Thymus (tissue), 11 donors: ENCODE measurements around the gene XRCC4. TPM values are rescaled to one million over a fixed set of nuclear protein-coding genes. Genes with fewer than 3 reads are reported as not detected.
"Not testable (repeated sequence)": the region's sequence is repeated elsewhere in the genome, so short reads cannot be mapped to it uniquely, and the experiment has no call there.

Experiments used
- DNase-seq, 9 donors: peaks; one replicate each; pipeline ENCODE4 v3.0.0-alpha.2; 2013; ENCODE audit warnings: low spot score in 9 of 9, low read depth in 6 of 9, missing footprints in 1 of 9
- H3K27ac ChIP-seq, 2 donors: one replicate each; pipeline ENCODE4 v1.5.1; 2013; ENCODE audit warnings: control low read depth in 1 of 2, low read depth in 1 of 2, low read length in 1 of 2, mild to moderate bottlenecking in 1 of 2, moderate library complexity in 1 of 2
- H3K27me3 ChIP-seq, 2 donors: one replicate each; pipeline ENCODE4 v1.5.1; 2013; ENCODE audit warnings: low read length in 1 of 2; ENCODE audit not compliant: control insufficient read depth in 2 of 2, insufficient read depth in 1 of 2
- H3K36me3 ChIP-seq, 2 donors: one replicate each; pipeline ENCODE4 v1.5.1; 2013; ENCODE audit warnings: low read length in 1 of 2, mild to moderate bottlenecking in 1 of 2, moderate library complexity in 1 of 2; ENCODE audit not compliant: control insufficient read depth in 2 of 2, insufficient read depth in 2 of 2
- H3K4me1 ChIP-seq, 2 donors: one replicate each; pipeline ENCODE4 v1.5.1; 2013; ENCODE audit warnings: low read length in 2 of 2; ENCODE audit not compliant: control insufficient read depth in 2 of 2, insufficient read depth in 2 of 2
- H3K4me3 ChIP-seq, 2 donors: one replicate each; pipeline ENCODE4 v1.5.1; 2013; ENCODE audit warnings: low read length in 2 of 2, control low read depth in 1 of 2, mild to moderate bottlenecking in 1 of 2
- H3K9me3 ChIP-seq, 2 donors: one replicate each; pipeline ENCODE4 v1.5.1; 2013; ENCODE audit warnings: low read length in 1 of 2, mild to moderate bottlenecking in 1 of 2; ENCODE audit not compliant: control insufficient read depth in 2 of 2, insufficient read depth in 1 of 2
- WGBS: extraction: QIAGEN DNeasy Blood & Tissue Kit; methylation state at CpG from one replicate; pipeline ENCODE4 v1.1.7; 2013; 5-methylcytosine and 5-hydroxymethylcytosine counted together
- polyA plus RNA-seq: library from polyadenylated mRNA; stranded (reverse); fragments of 200-250 nt; gene quantifications from one replicate; pipeline ENCODE4 v1.2.3, GENCODE V29; 2013
- total RNA-seq: library from RNA; stranded (reverse); fragments of 120-200 nt; gene quantifications from one replicate; pipeline ENCODE4 v1.2.4, GENCODE V29; 2013
- donor health status: healthy.

Gene XRCC4
- total and polyA plus RNA-seq, 2 donors = 12.5 to 21.3 TPM

DNA sequence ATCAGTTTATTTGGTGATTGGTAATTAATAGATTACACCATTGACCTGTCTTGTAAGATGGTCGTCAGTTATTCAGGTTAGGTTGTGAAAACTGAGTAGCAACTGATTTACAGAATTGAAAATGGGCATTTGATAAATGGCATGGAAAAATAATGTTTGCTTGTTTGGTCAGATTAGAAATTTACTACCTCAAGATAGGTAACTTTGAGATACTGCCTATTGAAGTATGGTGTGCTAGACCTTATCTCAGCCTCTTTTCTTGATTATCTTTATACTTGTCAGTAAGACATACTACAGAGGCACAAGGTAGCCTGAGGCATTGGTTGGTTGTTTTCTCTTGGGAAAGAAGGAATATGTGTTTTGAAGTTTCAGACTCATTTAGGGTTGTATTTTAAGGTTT, 174.5 kb downstream of the XRCC4 start:
- no peaks in the 10 kb centered on the region for H3K36me3 ChIP-seq
- no peaks in the 10 kb centered on the region for H3K4me1 ChIP-seq
- no peaks in the 10 kb centered on the region for H3K27me3 ChIP-seq
- no peak for DNase-seq
- WGBS = 99% methylated on average over 1 of the region's 1 CpG
- no peak overlapping the region for H3K4me3 ChIP-seq
- no peaks in the 10 kb centered on the region for H3K9me3 ChIP-seq
- H3K27ac ChIP-seq = no peak overlapping the region

GRCh38 chr5:83253720-83254119, 176.4 kb downstream of the XRCC4 start:
- WGBS = 93% methylated on average over 2 of the region's 2 CpGs
- Histone ChIP-seq H3K36me3 (no peaks in the 10 kb centered on the region), H3K9me3 (no peaks in the 10 kb centered on the region), H3K27ac (no peak overlapping the region), H3K4me3 (no peak overlapping the region), H3K27me3 (no peaks in the 10 kb centered on the region), H3K4me1 (no peaks in the 10 kb centered on the region)
- DNase-seq = no peak

GRCh38 chr5:83255268-83255667, 177.9 kb downstream of the XRCC4 start:
- no peaks in the 10 kb centered on the region for H3K9me3 ChIP-seq

GRCh38 chr5:83256091-83256780, 178.9 kb downstream of the XRCC4 start:
- Histone ChIP-seq H3K27ac (no peak overlapping the region), H3K36me3 (no peaks in the 10 kb centered on the region), H3K27me3 (no peaks in the 10 kb centered on the region), H3K4me1 (no peaks in the 10 kb centered on the region), H3K9me3 (no peaks in the 10 kb centered on the region), H3K4me3 (no peak overlapping the region)
- 98% methylated on average over 2 of the region's 2 CpGs for WGBS
- no peak for DNase-seq

More at GRCh38 chr5:83255268-83255667, 177.9 kb downstream of the XRCC4 start:
- no peak overlapping the region for H3K27ac ChIP-seq
- WGBS = 100% methylated on average over 1 of the region's 1 CpG
- DNase-seq = no peak
- no peaks in the 10 kb centered on the region for H3K36me3 ChIP-seq
- H3K4me1 ChIP-seq = no peaks in the 10 kb centered on the region
- no peaks in the 10 kb centered on the region for H3K27me3 ChIP-seq
- no peak overlapping the region for H3K4me3 ChIP-seq

- not testable (repeated sequence) for H3K27me3 ChIP-seq, H3K36me3 ChIP-seq, H3K9me3 ChIP-seq, DNase-seq, H3K4me3 ChIP-seq, H3K4me1 ChIP-seq, H3K27ac ChIP-seq
- over 99% methylated on average over 2 of the region's 2 CpGs for WGBS
Measured at GRCh38 chr5:83257684-83258083, 180.3 kb downstream of the XRCC4 start.

DNA sequence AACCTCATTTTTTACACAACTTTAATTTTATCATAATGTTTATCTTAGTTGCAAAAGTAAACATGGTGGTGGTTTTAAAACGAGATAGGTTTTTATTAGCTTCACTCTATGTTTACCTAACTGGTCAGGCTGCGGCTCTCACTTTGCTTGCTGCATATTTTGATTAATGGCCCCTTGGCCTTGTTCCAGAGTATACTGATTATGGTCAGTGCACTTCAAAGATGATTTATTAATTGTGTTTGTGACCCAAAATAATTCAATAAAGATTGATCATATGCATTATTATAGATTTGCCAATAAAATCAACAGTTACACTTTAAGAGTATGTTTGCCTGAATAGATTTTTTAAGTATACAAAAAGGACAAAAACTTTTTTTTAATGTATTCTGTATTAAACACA, 188.0 kb downstream of the XRCC4 start:
- WGBS = 85% methylated on average over 2 of the region's 2 CpGs
- H3K4me3 ChIP-seq = no peak overlapping the region
- no peaks in the 10 kb centered on the region for H3K9me3 ChIP-seq
- no peak for DNase-seq
- no peaks in the 10 kb centered on the region for H3K4me1 ChIP-seq
- H3K36me3 ChIP-seq = no peaks in the 10 kb centered on the region
- no peaks in the 10 kb centered on the region for H3K27me3 ChIP-seq
- no peak overlapping the region for H3K27ac ChIP-seq

GRCh38 chr5:83270311-83270710, 193.0 kb downstream of the XRCC4 start:
- Histone ChIP-seq H3K36me3 (no peaks in the 10 kb centered on the region), H3K4me3 (no peak overlapping the region), H3K27ac (no peak overlapping the region), H3K4me1 (no peaks in the 10 kb centered on the region), H3K27me3 (no peaks in the 10 kb centered on the region), H3K9me3 (no peaks in the 10 kb centered on the region)
- no peak for DNase-seq
- 99% methylated on average over 1 of the region's 1 CpG for WGBS

DNA sequence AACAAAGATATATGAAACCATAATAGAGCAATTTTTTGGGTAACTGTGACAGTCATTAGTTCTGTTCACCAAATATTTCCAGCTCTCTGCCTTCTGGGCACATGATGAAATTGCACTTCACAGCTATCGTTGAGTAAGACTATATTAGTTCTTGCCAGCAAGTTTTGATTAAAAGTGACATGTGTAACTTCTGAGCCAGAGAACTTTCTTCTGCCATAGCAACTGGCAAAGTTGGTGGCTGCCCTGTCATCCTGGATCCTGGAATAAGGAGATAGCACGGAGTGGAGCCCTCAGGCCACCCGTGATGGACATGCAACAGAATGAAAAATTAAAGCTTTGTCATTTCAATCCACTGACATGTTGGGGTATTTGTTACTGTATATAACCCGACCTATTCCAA, 199.8 kb downstream of the XRCC4 start:
- Histone ChIP-seq H3K27ac (no peak overlapping the region), H3K27me3 (no peaks in the 10 kb centered on the region), H3K4me1 (no peaks in the 10 kb centered on the region), H3K4me3 (no peak overlapping the region), H3K36me3 (no peaks in the 10 kb centered on the region), H3K9me3 (no peaks in the 10 kb centered on the region)
- no peak for DNase-seq
- WGBS = 95% methylated on average over 4 of the region's 4 CpGs

GRCh38 chr5:83277953-83278352, 200.6 kb downstream of the XRCC4 start:
- Histone ChIP-seq H3K9me3 (no peaks in the 10 kb centered on the region), H3K27ac (no peak overlapping the region), H3K4me3 (no peak overlapping the region), H3K27me3 (no peaks in the 10 kb centered on the region), H3K4me1 (no peaks in the 10 kb centered on the region), H3K36me3 (no peaks in the 10 kb centered on the region)
- 98% methylated on average over 2 of the region's 2 CpGs for WGBS
- no peak for DNase-seq
